Measurements from ENCODE around the gene PDLIM4.

PDLIM4 gene

DNA sequence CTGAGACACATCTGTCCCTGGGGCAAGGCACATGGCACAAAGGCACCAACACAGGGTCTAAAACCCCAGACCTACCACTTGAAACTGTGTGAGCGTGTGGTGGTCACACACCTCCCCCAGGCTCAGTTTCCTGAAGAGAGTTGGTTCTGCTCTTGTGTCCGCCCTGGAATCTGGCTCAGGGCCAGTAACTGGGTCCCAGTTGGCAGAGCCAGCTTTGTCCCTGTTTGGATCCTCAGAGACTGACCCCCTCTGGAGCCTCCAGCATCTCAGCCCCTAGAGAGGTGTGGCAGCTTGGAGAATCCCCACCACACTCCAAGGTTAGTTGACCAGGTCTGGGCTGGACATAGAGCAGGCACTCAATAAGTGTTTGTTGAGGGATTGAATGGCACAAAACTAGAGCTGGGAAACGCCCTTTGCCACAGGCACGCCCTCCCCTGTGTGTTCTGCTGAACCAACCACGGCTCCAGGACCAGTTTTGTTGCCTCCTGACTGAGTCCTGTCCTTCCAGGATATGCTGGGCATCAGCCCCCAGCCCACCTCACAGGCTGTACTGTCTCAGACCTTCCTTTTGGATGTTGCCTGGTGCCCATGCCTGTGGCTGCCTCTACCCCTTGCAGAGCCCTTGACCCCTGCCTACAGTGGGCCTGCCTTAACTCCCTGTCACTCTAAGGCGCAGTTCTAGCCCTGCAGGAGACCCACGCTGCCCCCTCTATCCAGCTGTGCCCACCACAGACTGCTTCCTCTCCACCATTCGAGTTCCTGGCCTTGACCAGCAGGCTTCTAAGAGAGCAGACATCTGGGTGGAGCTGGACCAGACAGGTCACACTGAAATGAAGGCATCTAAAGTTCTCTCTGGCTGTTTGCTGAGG is 3.8 kb upstream of the PDLIM4 start:
- no peak for DNase-seq (ENCODE audit: low read depth in 2 of 2)

DNA sequence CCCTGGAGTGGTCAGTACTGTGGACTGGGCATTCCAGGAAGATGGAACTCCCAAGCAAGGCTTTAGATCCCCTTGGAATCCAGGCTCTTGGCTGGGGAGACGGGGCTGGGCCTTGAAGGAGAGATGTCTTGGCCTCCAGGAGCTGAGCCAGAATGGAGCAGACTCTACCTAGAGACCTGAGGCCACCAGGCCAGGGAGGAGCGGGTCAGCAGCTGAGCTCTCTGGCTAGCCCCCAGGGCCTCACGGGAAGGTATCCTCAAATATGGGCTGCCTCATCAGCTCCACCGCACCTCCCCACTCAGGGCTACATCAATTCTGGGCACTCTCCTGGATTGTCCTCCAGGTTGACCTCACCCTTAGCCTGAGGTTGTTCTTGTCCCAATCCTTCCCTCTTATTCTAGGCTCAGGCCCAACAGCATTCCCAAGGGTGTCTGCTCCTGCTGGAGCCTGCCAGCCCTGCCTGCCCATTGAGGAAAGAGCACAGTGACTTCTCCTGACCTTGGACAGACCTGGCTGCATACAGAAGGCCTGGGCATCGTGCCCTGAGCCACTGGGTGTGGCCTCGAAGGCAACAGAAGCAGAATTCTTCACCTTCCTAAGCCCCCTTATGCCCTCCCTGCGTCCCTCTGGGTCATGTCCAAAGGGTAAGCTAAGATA is 3.0 kb upstream of the PDLIM4 start:
- DNase-seq (ENCODE audit: low read depth in 2 of 2) = no peak

DNA sequence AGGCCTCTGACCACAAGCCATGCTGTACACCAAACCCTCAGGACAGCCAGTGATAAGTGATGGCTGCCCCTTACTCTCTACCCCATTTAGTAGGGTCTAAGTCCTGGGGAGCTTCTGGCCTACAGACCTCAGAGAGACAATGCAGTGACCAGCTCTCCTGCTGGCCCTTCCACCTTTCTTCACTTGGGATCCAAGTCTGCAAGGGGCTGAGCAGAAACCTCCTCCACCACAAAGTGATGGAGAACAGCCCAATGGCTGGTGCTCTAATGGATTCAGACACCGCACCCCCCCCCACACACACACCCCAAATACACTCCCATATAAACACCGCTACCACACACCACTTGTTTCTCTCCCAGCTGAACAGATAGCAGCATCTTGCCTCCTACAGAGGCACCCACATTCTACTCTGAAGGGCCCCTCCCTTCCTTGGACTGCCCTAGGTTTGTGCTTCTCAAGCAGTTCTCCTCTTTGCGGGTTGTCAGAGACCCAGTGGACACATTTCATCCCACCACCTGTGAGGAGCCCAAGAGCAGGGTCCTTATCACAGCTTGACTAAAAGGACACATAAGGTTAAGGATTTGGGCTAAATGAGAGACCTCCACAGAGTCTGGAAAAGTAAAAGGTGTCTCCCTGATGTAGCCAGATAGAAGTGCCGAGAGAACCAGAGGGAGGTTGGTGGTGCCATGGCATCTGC is 1.3 kb upstream of the PDLIM4 start:
- DNase-seq (ENCODE audit: low read depth in 2 of 2) = no peak

DNA sequence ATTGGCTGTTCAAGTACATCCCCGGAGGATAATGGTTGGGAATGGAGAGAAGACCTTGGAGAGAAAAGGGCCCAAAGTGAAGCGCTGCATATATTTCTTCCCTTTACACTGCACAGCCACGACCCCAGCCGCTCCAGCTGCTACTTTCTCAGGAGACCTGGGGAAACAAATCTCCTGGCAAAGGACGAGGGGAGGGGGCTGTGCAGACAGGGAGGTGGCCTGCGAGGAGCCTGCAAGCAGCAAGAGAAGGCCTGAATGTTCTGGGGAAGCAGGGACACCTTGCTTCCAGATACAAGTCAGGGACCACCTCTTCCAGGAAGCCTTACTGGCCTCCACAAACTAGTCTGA is 739 bp upstream of the PDLIM4 start:
- no peak for DNase-seq (ENCODE audit: low read depth in 2 of 2)

DNA sequence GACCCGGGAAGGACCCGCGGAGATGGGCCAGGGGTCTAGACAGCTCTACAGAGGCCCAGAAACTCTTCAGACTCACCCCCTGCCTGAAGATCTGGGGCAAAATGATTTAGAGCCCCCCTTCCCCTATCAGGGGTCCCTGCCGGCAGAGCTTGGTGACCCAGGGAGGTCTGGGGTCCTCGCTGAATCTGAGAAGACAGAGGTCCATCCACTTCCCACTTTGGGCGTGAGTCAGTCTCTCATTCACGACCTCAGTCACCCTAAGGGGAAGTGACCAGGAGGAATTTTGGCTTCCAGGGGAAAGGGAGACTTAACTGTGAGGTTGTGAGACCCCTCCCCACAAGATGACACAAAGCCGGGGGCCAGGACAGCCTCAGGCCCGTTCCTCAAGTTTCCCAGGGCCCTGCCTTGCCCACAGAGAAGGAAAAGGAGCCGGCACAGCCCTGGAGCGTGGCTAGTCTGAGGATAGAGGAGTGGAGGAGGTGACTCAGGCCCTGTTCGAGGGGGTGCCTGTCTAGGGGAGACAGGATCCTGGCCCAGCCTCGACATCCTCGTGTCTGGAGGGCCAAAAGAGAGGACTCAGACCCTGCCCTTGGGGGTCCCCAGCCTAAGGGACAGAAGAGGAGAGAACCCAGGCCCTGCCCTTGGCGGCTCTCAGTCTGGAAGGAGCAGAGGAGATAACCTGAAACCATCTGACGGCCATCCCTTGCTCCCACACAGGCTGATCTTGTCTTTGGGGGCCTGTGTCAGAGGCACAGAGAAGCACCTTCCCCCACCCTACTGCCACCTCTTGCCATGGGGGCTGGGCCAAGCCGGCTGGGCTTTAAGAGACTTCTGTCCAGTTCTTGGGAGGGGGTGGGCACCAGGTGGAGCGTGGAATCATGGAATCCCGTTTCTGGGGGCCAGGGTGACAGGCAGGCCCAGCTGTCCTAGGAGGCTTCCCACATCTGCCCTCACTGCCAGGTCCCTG is 889 bp downstream of the PDLIM4 start:
- DNase-seq (ENCODE audit: low read depth in 2 of 2) = no peak

DNA sequence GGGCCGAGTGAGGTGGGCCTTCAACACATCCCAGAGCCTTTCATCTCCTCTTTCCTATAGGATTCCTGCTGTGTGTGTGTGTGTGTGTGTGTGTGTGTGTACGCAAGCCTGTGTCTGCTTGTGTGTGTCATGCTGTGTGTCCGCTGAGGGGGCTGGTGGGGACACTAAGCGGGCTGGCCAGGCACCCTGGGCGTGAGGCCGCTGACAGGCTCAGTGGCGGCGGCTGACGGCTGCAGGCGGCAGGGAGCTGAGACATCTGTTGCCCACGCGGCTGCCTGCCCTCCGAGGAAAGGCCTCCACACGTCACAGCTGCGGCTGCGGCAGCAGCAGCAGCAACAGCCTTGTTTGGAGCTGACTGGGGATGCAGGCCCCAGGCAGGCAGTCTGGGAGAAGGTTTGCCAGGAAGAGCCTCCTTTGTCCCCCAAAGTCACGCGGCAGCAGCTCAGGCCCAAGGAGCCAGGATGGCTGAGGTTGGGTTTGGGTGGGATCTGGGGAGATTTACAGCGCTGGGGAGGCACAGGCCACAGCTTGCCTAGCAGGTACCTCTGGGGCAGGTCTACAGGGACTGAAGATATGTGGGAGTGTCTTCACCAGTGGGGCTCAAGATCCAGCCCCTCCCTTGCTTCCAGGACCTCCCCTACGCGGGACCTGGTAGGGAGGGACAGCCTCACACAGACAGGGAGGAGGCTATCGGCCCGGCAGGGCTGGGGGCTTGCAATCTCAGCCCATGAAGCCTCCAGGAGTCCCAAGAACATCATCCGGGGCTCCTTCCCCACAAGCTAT is 1.8 kb downstream of the PDLIM4 start:
- no peak for DNase-seq (ENCODE audit: low read depth in 2 of 2)

DNA sequence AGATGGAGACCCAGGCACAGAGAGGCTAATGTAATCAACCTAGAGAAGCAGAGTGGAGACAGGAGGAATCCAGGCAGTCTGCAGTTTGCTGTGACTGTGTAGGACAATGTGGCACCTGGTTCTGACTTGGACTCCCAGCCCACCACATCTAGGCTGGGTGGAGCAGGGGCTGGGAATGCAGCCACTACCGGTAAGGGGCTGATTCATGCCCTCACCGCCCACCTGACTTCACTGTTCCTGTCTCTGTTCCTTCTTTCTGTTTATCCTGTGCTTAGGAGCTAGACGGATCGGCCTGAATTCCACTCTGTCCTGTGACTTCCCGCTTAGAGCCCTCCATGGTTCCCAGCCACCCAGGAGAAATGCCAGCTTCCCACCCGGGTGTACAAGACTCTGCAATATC is 2.6 kb downstream of the PDLIM4 start:
- DNase-seq (ENCODE audit: low read depth in 2 of 2) = no peak

DNA sequence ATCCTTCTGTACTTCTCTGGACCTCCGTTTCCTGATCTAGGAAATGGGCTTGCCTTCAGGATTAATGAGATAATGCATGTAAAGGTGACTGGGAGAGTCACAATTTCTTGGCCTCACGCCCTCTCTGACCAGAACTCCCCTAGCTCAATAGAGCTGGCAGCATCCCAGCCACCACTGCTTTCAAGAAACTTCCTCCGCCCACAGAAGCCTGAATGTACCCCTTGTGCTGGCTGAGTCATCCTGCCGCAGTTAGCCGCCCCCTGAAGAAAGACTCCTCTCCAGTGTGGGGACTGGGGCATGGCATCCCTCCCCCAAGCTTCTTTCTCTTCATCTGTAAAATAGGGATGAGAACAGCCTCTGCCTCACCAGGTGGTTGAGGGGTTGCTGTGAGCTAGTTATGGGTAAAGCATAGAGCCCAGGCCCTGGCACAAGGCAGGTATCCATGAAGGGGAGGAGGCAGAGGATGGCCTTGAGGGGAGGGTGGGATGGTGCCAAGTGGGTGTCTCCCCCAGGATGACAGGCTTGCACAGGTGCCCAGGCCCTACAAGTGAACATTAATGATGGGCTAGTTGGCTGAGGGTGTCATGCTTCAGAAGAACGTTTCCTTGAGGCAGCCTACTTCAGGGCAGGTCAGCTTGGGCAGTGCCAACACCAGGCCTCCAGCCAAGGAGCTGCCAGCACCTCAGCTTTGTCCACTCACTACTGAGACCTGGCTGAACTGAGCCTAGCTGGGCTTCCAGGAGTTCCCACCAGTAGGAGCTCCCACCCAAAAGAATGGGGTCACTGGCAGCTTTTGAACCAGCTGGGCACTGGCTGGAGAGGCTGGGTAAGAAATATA is 3.4 kb downstream of the PDLIM4 start:
- no peak for DNase-seq (ENCODE audit: low read depth in 2 of 2)

DNA sequence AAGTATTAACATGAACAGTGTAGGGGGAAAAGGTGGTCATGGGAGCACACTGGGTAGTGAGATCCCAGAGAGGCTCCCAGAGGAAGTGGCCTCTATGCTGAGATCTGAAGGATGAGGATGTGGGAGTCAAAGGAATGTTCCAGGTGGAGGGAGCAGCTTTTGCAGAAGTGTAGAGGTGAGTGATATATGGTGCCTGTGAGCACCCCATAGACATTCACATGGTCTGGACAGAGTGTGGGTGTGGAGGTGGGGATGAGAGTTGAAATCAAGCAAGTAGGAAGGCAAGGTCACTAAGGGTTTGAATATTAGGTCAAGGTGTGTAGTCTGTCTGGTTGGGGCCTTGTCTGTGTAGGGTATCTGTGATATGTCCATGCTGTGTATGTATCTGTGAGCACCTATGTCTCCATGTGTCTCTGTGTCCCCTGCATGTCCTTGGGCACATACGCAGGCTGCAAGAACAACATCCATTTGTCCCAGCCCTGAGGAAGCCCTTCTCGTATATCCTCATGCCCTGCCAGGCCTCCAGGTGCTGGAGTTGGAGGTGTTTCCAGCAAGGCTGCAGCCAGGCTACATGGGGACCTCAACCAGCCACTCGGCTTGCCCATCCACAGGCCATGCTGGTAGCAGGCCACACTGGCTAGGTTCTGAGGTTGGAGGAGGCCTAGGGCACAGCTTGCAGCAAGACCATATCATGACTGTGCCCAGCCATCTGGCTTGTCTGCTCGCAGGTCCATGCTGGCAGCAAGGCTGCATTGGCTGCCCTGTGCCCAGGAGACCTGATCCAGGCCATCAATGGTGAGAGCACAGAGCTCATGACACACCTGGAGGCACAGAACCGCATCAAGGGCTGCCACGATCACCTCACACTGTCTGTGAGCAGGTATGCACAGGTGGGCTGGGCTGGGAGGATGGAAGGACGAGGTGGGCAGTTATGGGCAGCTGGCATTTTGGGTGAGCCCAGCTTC is 4.7 kb downstream of the PDLIM4 start:
- DNase-seq (ENCODE audit: low read depth in 2 of 2) = no peak

DNA sequence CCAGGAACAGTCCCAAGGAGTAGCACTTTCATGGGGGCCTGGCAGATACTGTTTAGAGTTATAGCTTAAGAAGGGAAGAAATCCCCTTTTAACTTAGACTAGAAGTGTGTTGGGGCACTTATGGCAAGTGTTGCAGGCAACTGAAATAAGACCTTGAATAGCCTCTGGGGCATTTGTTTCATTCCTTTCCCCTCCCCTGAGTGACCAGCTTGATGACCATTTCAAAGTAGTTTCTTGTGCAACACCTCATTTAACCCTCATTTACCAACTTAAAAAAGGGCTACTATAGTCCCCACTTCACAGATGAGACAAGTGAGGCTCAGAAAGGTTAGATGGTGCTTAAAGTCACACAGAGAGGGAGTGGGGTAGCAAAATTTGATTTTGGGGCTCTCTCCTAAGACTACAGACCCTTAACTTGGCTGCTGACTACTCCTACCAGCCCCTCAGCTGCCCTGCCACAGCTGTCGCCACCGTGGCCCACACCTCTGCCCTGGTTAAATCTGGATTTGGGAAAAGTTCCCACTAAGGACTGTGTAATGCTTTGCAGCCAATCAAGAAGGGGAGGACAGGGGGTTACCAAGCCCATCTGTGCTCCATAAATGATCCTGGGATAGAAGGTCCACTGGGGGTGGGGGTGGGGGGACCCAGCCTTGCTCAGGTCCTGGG is 5.5 kb downstream of the PDLIM4 start:
- DNase-seq (ENCODE audit: low read depth in 2 of 2) = no peak

DNA sequence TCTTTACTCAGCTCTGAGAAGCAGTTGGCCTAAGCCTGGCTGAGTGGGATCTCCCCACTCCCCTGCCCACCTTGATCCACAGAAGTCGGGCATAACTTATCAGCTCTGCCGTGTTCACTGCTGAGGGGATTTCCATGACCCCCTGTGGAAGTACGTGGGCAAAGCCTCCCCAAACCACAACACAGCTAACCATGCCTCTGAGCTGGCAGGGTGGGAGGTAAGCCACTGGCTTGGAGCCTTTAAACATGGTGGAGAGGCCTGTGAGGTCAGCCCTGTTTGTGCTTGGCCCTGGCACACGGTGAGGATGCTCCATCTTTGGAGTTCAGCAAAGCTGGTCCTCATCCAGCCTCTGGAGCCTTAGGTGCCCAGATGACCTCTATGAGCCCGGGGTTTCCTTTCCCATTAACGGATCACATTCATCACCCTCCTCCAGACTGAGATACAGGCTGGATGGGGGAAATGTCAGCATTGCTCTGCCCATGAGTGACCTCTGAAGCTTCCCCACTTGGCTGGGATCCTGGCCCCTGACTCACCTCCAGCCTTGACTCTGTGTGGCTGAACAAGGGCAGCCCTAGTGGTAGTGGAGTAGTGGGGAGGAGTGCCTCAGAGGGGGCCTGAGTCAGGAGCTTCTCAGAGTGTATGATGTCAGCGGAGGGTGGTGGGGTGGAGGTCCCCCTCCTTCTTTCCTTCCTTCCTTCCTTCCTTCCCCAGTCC is 6.2 kb downstream of the PDLIM4 start:
- no peak for DNase-seq (ENCODE audit: low read depth in 2 of 2)

DNA sequence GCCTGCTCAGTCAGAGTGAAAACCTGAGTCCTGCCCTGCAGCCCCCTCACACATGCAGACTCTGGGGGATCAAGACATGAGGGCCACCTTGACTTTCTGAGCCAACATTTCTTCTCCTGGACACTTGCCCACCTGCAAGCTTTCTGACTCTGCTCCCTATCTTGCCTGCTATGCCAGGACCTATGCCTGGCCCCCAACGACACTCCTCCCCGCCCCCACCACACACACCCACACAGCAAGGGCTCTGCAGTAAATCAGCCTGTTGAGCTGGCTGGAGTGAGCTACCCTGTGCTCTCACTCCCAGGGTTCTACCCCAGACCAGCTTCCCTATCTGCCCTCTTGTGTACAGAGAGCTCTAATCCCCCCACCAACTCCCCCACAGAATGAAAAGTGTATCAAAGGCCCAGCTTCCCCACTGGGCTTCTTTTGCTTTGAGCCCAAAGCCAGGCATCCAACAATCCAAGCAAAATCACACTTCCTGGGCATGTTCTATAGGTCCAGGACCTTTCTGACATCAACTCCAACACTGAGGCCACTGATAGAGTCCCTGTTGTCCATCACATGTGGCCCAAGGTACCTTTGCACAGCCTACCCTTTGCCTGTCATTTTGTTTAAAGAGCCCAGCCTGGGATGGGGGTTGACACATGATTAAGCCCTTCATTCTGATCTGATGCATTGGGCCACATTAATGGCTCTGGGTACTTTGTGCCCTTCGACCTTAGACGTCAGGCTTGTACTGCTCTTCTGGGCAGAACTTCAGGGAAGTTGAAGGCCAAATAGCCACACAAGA is 7.2 kb downstream of the PDLIM4 start:
- DNase-seq (ENCODE audit: low read depth in 2 of 2) = no peak

DNA sequence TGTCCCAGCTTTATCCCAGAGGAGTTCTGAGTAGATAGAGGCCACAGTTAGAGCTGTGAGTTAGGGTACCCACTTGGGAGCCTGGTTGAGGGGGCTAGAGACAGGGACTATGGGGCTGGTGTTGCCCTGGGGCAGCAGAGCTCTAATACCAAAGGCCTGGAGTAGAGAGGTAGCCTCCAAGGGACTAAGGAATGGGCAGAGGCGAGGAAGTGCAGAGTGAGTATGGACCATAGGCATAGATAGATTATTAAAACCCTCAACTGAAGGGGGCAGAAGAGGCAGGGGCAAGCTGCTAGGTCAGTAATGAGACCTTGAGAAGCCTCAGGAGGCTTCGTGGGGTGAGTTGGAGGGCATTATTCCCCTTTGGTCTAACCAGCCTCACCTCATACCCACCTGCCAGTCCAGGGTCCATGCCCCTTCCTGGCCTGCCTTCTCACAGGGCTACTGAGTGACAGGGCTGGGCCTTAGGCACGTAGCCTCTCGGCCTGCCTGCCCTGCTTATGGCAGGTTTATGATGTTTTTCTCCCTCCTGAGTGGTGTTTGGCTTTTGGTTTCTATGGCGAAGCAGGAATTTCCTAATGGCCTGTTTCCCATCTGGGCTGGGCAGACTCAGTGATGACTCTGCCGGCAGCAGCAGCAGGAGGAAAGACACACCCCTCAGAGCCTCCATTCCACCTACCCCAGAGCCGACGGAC is 8.0 kb downstream of the PDLIM4 start:
- no peak for DNase-seq (ENCODE audit: low read depth in 2 of 2)

DNA sequence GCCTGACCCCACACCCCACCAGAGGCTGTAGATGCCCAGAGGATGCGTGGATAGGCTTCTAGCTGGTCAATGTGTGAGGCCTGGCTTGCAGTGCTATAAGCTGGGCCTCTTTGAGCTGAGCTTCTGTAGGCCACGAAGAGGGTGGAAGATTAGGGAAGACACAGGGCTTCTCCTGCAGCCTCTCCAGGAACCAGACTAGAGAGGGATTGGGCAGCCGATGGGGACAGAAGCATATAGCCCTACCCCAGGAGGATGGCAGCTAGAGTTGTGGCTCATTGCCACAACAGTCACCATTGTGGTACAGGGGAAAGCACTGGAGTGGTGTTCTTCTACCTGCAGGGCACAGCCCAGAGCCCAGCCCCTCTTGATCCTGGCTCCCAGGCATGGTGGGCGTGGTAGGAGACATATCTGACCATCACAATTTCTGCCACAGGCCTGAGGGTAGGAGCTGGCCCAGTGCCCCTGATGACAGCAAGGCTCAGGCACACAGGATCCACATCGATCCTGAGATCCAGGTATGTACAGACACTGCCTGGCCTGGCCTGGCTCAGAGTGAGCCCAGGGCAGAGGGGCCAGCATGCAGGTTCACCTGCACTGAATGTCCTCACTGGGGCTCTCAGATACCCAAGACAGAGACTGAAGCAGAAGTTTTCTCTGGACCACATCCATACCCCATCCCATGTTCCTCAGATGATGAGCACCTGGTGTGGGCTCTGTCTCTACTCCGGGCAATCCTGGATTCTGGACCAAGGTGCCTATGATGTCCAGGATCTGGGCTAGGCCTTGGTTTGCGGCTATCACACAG is 8.7 kb downstream of the PDLIM4 start:
- DNase-seq (ENCODE audit: low read depth in 2 of 2) = no peak

DNA sequence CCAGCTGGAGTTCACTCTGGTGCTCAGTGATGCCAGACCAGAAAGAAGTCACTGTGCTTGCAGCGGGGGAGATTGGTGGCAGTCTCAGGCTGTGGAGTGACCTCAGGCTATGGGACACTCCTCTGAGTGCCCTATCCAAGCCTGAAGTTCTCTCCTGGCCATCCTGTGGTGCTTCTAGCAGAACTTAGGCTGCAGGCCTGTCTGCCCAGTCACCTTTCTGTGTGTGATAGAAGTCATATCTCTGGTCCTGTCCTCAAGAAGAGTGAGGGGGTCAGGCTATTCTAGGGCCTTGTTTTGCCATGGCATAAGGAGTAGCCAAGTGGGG is 9.3 kb downstream of the PDLIM4 start:
- no peak for DNase-seq (ENCODE audit: low read depth in 2 of 2)

Measured in stimulated activated CD8-positive, alpha-beta memory T cell treated with anti-CD3 and anti-CD28 coated beads, Interleukin-2, amount 100 ng/mL, for 1 hour (primary cell).